Esophagus muscularis mucosa (tissue), 4 donors: ENCODE data around the gene GEN1. TPM values are rescaled to one million over a fixed set of nuclear protein-coding genes. Genes with fewer than 3 reads are reported as not detected.

ENCODE experiments used
- DNase-seq: peaks from one replicate; pipeline ENCODE4 v3.0.0-alpha.2; 2017; ENCODE audit errors: extremely low spot score
- H3K27ac ChIP-seq, 4 donors: fragments of 200-600 bp; sonication (generic); replicated peaks in 1 of 4; 1 replicate in 3 of 4; 2 replicates in 1 of 4; pipeline ENCODE4 v1.5.1; 2016 to 2019; ENCODE audit warnings: mild to moderate bottlenecking in 1 of 4
- H3K27me3 ChIP-seq, 4 donors: fragments of 200-600 bp; sonication (generic); one replicate each; pipeline versions ENCODE4 v1.5.1 to v1.6.0; 2016 to 2019
- H3K36me3 ChIP-seq, 4 donors: fragments of 200-600 bp; sonication (generic); one replicate each; pipeline ENCODE4 v1.5.1; 2016 to 2019
- H3K4me1 ChIP-seq, 4 donors: fragments of 200-600 bp; sonication (generic); one replicate each; pipeline ENCODE4 v1.5.1; 2016 to 2019
- H3K4me3 ChIP-seq, 4 donors: fragments of 200-600 bp; sonication (generic); 1 replicate in 2 of 4; 2 replicates in 2 of 4; pipeline ENCODE4 v1.5.1; 2016 to 2019; ENCODE audit warnings: mild to moderate bottlenecking in 4 of 4, moderate library complexity in 1 of 4
- H3K9me3 ChIP-seq, 4 donors: fragments of 200-600 bp; sonication (generic); 1 replicate in 3 of 4; 2 replicates in 1 of 4; pipeline ENCODE4 v1.5.1; 2016 to 2019
- CTCF ChIP-seq, 3 experiments: fragments of 200-600 bp in 2 of 3; fragments of 450-650 bp in 1 of 3; sonication (generic) in 2 of 3; IDR thresholded peaks; one replicate each; pipeline ENCODE4 v1.5.1; 2017 to 2019; ENCODE audit warnings: antibody characterized with exemption in 3 of 3, mild to moderate bottlenecking in 2 of 3, moderate library complexity in 1 of 3
- EP300 ChIP-seq: sonication (generic); formaldehyde crosslinking; IDR thresholded peaks from one replicate; pipeline ENCODE4 v1.6.1; 2017; ENCODE audit warnings: antibody characterized with exemption
- POLR2A ChIP-seq: fragments of 450-650 bp; IDR thresholded peaks from one replicate; pipeline ENCODE4 v1.6.1; 2017; ENCODE audit warnings: antibody characterized with exemption, moderate library complexity, mild to moderate bottlenecking, low read depth
- POLR2AphosphoS5 ChIP-seq, 2 donors: sonication (generic); formaldehyde crosslinking; IDR thresholded peaks; one replicate each; pipeline ENCODE4 v1.6.1; 2017; ENCODE audit warnings: antibody characterized with exemption in 2 of 2
- WGBS: methylation state at CpG from one replicate; pipeline ENCODE4 v1.1.5; 2018; 5-methylcytosine and 5-hydroxymethylcytosine counted together
- intact Hi-C: fragments of 100-400 bp; cut with DNase I; formaldehyde crosslinking; loops from one replicate; pipeline ENCODE4 v1.15.1; 2023
- total RNA-seq, 4 donors: library from RNA; depleted of rRNA; stranded (reverse); fragments of >200 nt; gene quantifications; one replicate each; pipeline versions ENCODE4 v1.1.0 to v1.2.1, GENCODE V29; 2016

Gene GEN1
- total RNA-seq, 4 donors from 2014 or later = 1.2 to 7.3 (median 3.2) TPM

GRCh38 chr2:17752246-17752645 is 1.7 kb upstream of the GEN1 start:
- peak overlapping the region in 2 of 4 donors; percentile 96 for H3K4me3 ChIP-seq
- no peak overlapping the region for H3K27ac ChIP-seq
- no peak for DNase-seq
- no peaks in the 10 kb centered on the region for H3K36me3 ChIP-seq
- H3K27me3 ChIP-seq = no peaks in the 10 kb centered on the region
- intact Hi-C loops = no loop called here
- no peaks in the 10 kb centered on the region for H3K9me3 ChIP-seq
- H3K4me1 ChIP-seq = peaks cover 14 to 21% (median 17%) of the 10 kb centered on the region in 4 donors
- WGBS = 57% methylated on average over 3 of the region's 3 CpGs
- TF ChIP-seq EP300 (no peak), POLR2A (no peak), POLR2AphosphoS5 (IDR thresholded peaks at IDR 0.05) (no peak), CTCF (IDR thresholded peaks at IDR 0.05) (no peak)

- intact Hi-C loops = no loop called here
- Histone ChIP-seq H3K4me3 (peak overlapping the region; percentile 91 to 98 (median 96)), H3K36me3 (no peaks in the 10 kb centered on the region), H3K9me3 (no peaks in the 10 kb centered on the region), H3K27me3 (no peaks in the 10 kb centered on the region), H3K4me1 (peaks cover 14 to 21% (median 17%) of the 10 kb centered on the region in 4 donors), H3K27ac (peak overlapping the region; percentile 94 to 99 (median 96))
- TF ChIP-seq CTCF (IDR thresholded peaks at IDR 0.05) (no peak), POLR2AphosphoS5 (IDR thresholded peaks at IDR 0.05) (peak; percentile 62 to 83)
- WGBS = 10% methylated on average over 8 of the region's 70 CpGs
- peak; percentile 91 for DNase-seq
Observed at GRCh38 chr2:17752892-17753802, 791 bp upstream of the GEN1 start.

GRCh38 chr2:17754773-17755425 is 961 bp downstream of the GEN1 start:
- H3K4me3 ChIP-seq = peak overlapping the region; percentile 91 to 98 (median 96)
- peaks cover 14 to 21% (median 17%) of the 10 kb centered on the region in 4 donors for H3K4me1 ChIP-seq
- no peaks in the 10 kb centered on the region for H3K27me3 ChIP-seq
- no peak for DNase-seq
- no peaks in the 10 kb centered on the region for H3K36me3 ChIP-seq
- H3K27ac ChIP-seq = peak overlapping the region in 2 of 4 donors; percentile 97 to 99
- WGBS = 20% methylated on average over 8 of the region's 8 CpGs
- TF ChIP-seq CTCF (IDR thresholded peaks at IDR 0.05) (no peak), EP300 (no peak), POLR2A (no peak)
- H3K9me3 ChIP-seq = no peaks in the 10 kb centered on the region
- intact Hi-C loops = no loop called here

GRCh38 chr2:17756668-17757067 is 2.7 kb downstream of the GEN1 start:
- 93% methylated on average over 6 of the region's 6 CpGs for whole genome bisulfite sequencing
- H3K27ac ChIP-seq = no peak overlapping the region
- intact Hi-C loops = no loop called here
- no peaks in the 10 kb centered on the region for H3K9me3 ChIP-seq
- H3K4me3 ChIP-seq = no peak overlapping the region
- TF ChIP-seq POLR2A (no peak), CTCF (IDR thresholded peaks at IDR 0.05) (no peak), EP300 (no peak), POLR2AphosphoS5 (IDR thresholded peaks at IDR 0.05) (no peak)
- H3K4me1 ChIP-seq = peaks cover 14 to 21% (median 17%) of the 10 kb centered on the region in 4 donors
- no peaks in the 10 kb centered on the region for H3K27me3 ChIP-seq
- no peak for DNase-seq
- H3K36me3 ChIP-seq = no peaks in the 10 kb centered on the region
